HG03175 (cell line): ENCODE data around the gene PPP1R12B.
"Not testable (repeated sequence)": the region's sequence is repeated elsewhere in the genome, so short reads cannot be mapped to it uniquely, and the experiment has no call there.

Source experiments
- ATAC-seq: cut with Tn5 transposase; IDR thresholded peaks from one replicate; pipeline ENCODE4 v1.9.1; 2021; ENCODE audit warnings: mild to moderate bottlenecking, moderate library complexity; ENCODE audit not compliant: unreplicated experiment

The PPP1R12B gene

DNA sequence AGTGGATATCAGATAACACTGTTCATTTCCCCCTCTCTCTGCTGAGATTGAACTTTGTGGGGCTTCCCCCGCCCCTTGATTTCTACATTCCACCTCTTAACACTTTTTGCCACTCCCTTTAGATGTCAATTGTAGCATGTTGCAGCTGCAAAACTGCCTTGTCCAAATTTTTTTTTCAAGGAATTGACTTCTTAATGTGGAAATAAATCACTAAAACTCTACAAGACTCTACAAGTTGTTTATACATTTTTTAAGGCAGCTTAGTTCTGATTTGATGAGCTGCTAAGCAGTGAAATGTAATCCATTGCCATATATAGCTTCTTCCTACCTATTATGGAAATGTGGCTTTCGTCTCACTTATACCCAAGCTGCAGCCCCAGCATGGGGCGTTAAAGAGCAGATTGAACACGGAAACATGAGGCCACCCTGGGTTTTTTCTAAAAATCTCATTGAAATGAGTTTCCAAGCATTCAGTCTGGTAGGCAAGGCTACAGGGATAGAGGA, 229.6 kb downstream of the PPP1R12B start:
- ATAC-seq = no peak

DNA sequence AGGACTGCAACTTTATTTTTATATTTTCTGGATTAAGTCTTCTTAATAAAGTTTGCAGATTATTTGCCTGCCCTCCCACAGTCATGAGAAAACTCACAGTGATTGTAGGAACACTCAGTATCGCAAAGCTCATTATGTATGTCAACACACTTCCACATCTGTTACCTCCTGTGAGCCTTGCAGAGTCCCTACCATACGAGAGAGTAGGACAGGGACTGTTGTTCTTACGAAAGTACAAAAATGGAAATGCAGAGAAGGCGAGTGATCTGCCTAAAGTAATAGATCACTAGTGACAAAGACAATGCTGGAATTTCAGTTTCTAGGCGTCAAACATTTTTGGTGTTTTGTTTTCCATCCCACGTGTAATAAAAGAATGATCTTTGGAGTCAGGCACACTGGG, 230.1 kb downstream of the PPP1R12B start:
- no peak for ATAC-seq

DNA sequence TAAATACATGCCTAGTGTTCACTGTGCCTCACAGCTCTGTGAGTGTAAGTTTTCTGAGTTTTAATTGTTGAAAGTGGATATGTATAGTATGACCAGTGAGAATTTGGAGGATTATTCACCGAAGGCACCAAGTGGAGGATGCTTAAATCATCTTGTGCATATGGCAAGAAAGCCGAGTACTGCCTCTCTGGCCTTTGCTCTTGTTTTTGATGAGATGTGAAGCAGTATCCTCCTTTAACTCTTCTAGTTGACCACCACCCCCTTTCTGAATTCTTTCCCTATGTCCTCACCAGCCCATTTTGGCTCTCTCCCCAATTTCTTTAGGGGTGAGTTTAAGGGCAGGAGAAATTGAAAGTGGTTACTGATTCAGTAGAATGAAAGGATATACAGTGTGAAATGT, 231.3 kb downstream of the PPP1R12B start:
- ATAC-seq = no peak

DNA sequence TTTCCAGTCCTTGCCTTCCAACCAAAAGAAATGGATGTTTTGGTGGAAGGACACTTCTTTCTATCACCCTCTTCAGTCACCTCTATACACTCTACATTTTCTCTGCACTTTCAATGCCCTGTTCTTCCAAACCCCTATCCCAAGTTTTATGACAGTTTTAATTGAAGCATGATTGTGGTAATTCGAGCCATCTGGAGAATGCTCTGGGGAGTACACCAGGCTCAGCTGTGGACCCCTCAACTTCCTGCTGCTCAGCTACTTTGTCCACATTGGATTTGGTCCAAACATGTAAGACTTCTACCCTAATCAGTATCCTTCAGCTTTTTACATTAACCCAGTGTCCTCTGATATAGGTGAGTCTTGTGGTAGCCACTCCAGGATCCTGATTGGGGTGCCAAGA, 232.1 kb downstream of the PPP1R12B start:
- ATAC-seq = no peak

DNA sequence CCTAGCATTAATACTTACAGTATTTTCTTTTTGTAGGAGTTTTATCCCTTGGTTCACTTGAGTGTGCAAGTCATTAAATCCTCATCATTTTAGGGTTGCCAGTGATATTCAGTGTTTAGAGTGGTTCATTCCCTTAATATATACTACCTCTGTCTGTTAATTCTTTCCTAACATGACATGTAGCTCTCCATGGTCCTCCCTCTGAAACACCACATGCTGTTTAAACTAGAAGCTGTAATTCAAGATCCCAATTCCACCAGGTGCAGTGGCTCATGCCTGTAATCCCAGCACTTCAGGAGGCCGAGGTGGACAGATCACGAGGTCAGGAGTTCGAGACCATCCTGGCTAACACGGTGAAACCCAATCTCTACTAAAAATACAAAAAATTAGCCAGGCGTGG, 233.9 kb downstream of the PPP1R12B start:
- ATAC-seq = not testable (repeated sequence)

DNA sequence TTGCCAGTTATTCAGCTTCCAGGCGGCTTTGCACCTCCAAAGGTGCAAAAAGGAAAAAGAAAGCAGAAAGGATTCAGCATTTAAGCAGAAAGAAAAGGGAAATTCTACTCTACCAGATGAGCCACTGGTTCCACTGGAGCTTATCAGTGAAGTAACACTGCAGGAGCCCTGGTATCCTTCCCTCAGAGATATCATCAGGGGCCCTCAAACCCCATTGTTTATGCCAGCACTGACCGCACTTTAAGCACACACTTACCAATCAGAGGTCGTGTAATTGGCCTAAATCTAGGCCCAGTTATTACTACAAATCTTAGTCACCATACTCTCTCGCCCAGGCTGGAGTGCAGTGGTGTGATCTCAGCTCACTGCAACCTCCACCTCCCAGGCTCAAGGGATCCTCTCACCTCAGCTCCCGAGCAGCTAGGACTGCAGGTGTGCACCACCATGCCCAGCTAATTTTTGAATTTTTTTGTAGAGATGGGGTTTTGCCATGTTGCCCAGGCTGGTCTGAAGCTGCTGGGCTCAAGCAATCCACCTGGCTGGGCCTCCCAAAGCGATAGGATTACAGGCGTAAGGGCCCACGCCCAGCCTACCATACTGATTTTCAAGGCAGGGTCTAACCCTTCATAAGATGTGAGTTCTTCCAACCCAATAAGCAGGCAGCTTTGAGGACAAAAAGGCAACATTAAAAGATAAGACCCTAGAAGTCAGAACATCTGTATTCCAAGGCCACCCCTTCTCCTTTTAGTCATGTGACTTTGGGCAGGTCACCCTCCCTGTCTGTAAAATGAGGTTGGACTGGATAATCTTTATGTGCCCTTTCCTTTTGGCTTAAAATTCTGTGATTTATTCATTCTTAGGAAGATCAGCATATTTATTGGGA, 236.4 kb downstream of the PPP1R12B start:
- no peak for ATAC-seq

DNA sequence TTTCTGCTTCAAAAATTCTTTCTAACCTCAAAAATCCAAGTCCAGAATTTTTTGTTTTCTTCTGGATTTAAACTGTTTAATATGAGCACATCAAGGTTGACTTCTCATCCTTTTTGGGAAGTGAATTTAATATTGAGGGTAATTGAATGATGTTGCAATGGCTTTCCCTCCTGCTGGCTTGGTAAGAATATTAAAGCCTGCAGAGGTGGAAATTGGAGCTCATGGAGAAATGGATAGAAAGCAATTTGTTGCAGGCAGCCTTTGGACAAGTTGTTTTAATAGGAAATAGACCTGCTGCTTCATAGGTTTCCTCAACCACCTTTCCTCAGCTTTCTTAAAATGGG, 237.1 kb downstream of the PPP1R12B start:
- ATAC-seq = no peak

DNA sequence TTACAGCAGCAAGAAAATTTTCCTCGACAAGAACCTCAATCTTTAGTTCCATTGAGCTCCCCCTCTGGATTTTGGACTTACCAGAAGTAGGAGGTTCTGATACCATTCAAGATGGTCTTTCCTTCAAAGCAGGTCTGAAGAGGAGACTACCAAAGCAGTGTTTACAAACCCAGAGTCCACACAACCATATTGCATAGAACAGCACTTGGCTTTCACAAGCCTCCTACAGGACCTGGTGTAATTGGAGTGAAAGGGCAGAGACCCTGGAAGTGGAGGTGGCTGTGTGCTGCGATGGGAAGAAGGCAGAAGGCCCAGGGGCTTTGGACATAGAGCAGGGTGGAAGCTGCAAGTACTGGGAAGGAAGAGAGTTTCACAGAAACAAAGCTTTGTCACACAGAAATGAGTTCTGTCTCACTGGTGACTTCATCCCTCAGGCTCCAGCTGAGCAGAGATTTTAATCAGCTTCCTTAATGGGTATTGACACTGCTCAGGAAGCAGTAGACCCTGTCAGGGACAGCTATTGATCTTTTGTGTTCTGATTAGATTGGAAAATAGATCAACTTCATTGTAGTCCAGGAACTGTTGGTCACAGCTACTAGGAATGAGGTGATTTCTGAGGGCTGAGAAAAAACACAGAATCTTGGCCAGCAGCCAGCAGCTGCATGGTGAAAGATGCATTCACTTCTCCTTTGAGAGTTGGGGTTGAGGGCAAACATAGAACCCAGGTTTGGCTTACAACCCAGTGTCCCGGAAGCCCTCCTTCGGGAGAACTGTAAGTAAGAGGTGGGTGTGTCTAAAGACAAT, 237.7 kb downstream of the PPP1R12B start:
- no peak for ATAC-seq

DNA sequence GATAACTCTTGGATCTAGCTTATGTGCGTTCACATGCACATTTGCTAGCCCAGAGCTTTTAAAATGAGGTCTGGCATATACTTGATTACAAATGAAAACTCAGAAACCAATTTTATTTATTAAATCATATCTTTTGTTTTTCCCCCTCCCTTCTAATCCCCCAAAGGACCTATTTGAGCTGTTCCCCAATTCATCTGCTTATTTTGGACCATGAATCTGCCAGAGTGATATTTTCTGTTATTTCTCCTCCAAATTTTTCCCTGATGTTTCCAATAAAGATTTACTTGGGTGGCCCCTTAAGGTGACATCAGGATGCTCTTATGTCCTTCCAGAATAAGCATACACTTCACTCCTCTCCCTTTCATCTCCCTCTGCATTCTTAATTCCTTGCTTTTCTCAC, 238.4 kb downstream of the PPP1R12B start:
- ATAC-seq = no peak

DNA sequence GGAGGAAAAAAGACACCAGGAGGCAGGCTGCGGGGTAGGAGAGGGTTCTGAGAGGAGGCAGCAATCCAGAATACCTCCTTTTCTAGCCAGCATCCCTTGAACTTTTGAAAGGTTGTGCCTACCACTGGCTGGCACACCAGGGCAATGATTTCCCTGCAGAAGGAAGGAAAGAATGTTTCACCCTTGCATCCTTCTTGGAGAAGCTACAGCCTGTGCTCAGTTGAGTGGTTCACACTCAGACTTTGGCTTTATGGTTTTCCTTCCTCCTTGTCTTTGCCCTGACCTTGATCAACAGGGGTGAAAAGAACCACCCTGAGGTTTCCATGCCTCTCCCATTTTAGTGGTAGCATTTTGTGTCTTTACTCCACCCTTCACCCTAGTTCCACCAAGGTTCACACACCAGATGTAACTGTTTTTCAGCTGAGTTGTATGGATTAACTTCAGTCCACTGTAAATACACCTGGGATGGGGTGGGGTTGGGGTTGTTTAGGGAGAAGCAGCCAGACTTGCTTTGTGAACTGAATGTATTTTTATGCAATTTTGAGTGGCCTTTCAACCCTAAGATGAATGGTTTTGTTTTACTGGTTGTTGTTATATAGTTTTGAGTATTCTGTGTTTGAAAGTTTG, 239.5 kb downstream of the PPP1R12B start:
- no peak for ATAC-seq

DNA sequence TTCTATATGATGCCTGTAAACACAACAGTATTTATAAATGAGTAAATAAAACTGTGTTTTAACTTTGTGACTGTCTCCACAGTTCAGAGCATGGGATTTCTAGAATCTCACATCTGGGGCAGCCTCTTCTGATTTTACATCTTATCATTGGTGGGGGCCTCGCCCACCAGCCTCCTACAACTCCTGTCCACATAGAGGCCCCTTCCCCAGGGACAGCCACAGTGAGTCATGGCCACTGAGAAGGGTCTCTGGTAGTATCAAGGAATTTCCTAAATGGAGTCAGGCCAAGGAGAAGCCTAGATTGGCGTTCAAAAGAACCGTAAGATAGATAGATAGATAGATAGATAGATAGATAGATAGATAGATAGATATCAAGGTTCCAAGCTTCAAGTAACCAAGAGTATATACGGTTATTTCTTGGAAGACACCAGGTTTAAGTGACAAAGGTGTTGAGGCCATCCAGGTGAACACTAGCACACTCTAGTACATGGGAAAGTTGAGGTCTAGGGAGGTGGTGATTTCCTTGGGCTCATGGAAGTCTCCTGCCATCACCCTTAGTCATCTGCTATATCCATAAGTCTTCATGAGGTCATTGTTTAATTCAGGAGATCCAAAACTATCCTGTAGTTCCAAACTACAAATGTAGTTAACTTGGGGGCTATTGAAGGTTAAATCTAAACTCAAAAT, 240.1 kb downstream of the PPP1R12B start:
- ATAC-seq = no peak

DNA sequence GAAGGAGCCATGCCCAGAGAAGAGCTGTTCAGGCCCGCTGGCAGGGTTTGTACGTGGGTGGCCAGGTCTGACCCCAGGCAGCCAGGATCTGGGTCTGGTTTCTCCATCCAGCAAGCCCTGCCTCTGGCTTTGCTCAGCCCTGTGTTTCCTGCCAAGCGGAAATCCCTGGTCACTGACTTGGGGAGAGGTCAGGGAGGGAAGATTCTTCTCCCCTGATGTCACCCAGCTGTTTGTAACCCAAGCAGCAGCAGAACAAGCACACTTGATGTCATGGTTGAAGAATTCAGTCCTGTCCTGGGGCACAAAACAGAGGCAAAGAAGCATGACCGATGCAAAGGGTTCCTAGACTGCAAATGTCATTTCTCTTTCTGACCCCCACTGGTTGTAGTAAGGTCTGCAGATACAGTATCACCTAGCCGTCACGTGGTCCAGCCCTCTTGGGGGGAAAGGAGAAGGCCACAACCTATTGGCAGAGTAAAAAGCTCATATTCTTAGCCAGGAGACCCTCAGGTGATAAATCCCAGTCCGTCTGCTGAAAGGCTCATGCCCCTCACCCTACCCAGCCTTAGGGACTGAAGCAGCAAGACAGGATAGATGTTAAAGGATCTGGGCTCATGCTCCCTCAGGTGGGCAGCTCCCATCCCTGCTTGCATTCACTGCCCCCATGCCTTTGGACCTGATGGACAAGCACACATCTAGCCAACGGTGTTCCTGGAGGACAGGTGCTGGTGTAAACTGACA, 240.9 kb downstream of the PPP1R12B start:
- ATAC-seq = no peak

DNA sequence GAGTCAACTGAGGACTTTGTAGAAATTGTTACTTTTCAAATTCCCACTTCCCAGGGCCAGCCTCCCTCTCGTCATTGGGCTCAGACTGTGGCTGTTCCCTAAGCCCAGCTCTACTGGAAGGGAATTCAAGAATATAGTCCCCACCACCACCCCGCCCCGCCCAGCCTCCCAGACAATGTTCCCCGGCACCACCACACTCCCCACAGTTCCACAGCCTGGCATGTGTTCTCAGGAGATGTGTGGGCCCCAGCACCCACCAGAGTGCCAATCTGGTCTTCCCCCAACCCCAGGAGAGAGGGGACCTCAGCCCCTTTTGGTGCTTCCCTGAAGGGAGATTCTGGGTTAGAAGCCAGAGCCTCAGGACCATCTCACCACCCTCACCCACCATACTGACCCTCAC, 241.6 kb downstream of the PPP1R12B start:
- no peak for ATAC-seq

DNA sequence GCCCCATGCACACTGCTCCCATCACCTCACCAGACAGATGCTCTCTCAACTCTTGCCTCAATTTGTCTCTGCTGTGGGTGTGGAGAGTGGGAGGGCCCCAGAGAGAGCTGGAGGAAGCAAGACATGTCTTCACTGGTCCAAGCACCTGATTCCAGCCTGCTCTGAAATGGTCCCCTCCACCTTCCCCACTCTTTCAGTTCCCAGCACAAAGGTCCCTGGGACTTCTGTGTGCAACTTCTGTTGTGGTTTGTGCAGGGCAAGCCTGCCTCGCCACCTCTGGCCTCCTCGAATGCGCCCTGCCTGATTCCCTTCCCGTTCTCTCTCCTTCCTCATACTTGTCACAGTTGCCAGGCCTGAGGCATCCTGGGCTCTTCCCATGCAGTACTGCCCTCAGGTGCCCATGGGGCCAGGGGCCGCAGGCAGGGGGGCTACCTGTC, 242.5 kb downstream of the PPP1R12B start:
- no peak for ATAC-seq

DNA sequence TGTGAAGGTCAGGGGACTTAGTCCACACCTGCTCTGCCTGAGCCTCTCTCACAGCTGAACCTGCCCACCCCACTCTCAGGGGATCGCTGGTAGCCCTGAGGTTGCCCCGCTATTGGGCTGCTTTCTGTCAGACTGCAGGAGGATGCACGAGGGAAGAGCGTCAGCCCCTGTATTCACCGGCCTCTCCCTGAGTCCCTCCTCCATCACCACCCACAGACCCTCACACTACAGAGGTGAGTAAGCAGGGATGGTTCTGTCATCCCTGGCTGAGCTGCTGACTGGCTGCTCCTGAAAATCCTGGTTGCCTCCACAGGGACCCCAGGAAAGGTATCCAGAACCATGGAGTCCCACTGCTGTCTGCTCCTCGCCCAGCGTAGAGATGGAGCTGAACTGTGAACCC, 243.0 kb downstream of the PPP1R12B start:
- no peak for ATAC-seq

DNA sequence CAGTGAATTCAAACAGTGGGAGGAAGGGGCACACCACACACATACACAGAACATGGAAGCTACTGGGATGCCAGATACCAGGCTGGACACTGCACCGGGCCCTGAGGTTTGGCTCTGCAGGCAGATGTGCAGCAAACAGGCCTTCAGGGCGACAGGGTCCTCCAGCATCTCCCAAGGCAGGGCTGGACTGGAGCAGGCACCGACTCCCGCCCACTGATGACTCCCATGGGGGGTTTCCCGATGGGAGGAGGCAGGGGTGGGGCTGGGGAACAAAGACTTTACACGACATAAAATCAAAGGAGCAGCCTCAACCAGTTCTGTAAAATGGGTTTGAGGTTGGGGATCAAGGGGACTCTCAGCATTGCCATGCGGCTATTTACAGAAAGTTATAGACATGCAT, 243.6 kb downstream of the PPP1R12B start:
- no peak for ATAC-seq

DNA sequence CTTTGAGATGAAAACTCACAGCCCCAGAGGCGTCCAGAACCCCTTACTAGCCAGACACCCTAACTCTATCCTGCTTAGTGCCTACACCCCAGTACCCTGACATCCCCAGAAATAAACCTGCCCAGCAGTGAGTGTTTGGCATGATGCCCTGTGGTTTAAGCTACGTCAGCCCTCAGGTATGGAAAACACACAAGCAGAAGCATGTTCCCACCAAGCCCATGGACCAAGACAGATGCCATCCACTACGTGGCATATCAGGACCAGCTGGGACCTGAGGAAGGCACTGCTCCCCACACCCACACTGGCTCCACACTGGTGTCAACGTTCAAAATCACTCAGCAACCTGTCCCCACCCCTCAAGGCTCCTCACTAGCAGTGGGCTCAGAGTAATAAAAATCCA, 245.3 kb downstream of the PPP1R12B start:
- ATAC-seq = no peak

DNA sequence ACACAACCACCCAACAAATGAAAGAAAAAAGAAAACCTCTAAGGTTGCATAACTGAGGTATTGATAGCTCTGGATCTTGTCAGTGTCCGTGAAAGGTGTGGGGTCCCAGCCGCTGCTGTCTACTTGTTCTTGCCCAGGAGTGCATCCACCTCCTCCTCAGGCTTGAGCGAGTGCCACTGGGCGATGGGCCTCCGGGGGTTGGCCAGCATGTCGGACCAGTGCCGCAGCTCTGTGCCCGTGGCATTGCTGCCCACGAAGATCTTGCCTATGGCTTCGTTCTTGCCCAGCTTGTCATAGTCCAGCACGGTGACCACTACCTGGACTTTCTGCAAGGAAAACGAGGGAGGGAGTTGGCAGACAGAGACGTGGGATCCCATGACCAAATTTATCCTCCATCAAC, 248.1 kb downstream of the PPP1R12B start:
- ATAC-seq = no peak

DNA sequence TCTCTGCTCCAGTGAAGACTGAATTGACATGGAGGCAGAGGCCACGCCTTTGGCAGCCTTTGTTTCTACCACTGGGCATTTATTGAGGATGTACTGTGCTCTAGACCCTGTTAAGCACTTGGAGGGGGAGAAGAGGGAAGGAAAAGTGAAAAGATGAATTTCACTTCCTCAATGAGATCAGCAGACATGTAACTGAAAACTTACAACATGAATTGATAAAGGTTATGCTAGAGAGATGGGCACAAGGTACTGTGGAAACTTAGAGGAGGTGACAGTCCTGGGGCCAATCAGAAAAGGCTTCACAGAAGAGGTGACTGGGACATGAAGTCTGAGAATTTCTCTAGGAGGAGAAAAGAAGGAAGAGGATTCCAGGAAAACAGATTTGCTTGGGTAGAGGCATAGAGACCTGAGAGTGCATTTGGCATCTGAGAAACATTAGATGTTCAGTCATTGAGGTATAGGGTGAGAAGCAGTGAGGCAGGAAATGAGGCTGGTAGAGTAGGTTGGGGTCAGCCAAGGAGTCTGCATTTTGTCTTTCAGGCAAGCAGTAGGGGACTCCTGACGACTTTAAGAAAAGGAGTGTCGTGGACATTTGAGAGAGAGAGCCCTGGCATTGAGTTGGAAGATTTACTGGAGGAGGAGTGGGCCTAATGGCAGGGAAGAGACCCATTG, 248.7 kb downstream of the PPP1R12B start:
- no peak for ATAC-seq
